Left ventricle myocardium superior (tissue), 1 donor: ENCODE measurements around the gene FRRS1. TPM values are rescaled to one million over a fixed set of nuclear protein-coding genes. Genes with fewer than 3 reads are reported as not detected.
A peak's percentile ranks its signal among the peaks of the same experiment; 100 is the strongest.

Experiments used
- ATAC-seq: fragments of 200-7000 bp; cut with Tn5 transposase; one replicate; pipeline ENCODE4 v1.9.1; 2020; ENCODE audit warnings: mild to moderate bottlenecking, moderate library complexity
- DNase-seq: peaks from one replicate; pipeline ENCODE4 v3.0.0-alpha.2; 2020
- intact Hi-C: fragments of 100-400 bp; cut with micrococcal nuclease; formaldehyde crosslinking; loops from one replicate; pipeline ENCODE4 v1.11.0; 2022
- total RNA-seq: library from RNA; stranded (reverse); fragmentation: NEBNext Ultra II Directional; extraction: Animal tissue kit (Norgen Biotek cat#: 25700); gene quantifications from one replicate; pipeline ENCODE4 v1.2.1, GENCODE V29; 2021
- donor health status: DM: no; HTN: yes; CAD: no; lungs with severe emphysema.

The FRRS1 gene
- total RNA-seq, 1 donor from 2014 or later, result 3.3 TPM

- intact Hi-C loops, result no loop called here
- ATAC-seq, result no peak
- DNase-seq, result no peak
Observed at GRCh38 chr1:99740141-99740540, 26.3 kb downstream of the FRRS1 start.

- intact Hi-C loops, result no loop called here
- DNase-seq (no peak), ATAC-seq (no peak)
Observed at GRCh38 chr1:99738858-99739465, 27.5 kb downstream of the FRRS1 start.

GRCh38 chr1:99737016-99737415, 29.4 kb downstream of the FRRS1 start:
- ATAC-seq (peak; percentile 81), DNase-seq (no peak)

GRCh38 chr1:99735852-99736251, 30.6 kb downstream of the FRRS1 start:
- no peak for DNase-seq
- no peak for ATAC-seq
- intact Hi-C loops, result no loop called here

More at GRCh38 chr1:99737016-99737415, 29.4 kb downstream of the FRRS1 start:
- intact Hi-C loops, result no loop called here

- ATAC-seq (no peak), DNase-seq (no peak)
- intact Hi-C loops, result no loop called here
Observed at GRCh38 chr1:99731384-99731783, 35.1 kb downstream of the FRRS1 start.

GRCh38 chr1:99728494-99729235, 37.8 kb downstream of the FRRS1 start:
- no peak for DNase-seq
- intact Hi-C loops, result no loop called here
- ATAC-seq, result peak; percentile 87

- DNase-seq (no peak), ATAC-seq (peak; percentile 58)
- intact Hi-C loops, result no loop called here
Observed at GRCh38 chr1:99727575-99728185, 38.8 kb downstream of the FRRS1 start.

GRCh38 chr1:99726818-99727217, 39.6 kb downstream of the FRRS1 start:
- ATAC-seq (no peak), DNase-seq (no peak)
- intact Hi-C loops, result no loop called here

GRCh38 chr1:99726407-99726806, 40.0 kb downstream of the FRRS1 start:
- DNase-seq, result no peak
- ATAC-seq, result no peak
- intact Hi-C loops, result no loop called here

- intact Hi-C loops, result no loop called here
- DNase-seq (no peak), ATAC-seq (no peak)
Observed at GRCh38 chr1:99725996-99726395, 40.4 kb downstream of the FRRS1 start.

- no peak for ATAC-seq
- no peak for DNase-seq
- intact Hi-C loops, result no loop called here
Observed at GRCh38 chr1:99723251-99723650, 43.2 kb downstream of the FRRS1 start.

- ATAC-seq, result no peak
- intact Hi-C loops, result no loop called here
- DNase-seq, result no peak
Observed at GRCh38 chr1:99717005-99717404, 49.4 kb downstream of the FRRS1 start.

GRCh38 chr1:99713006-99713405, 53.4 kb downstream of the FRRS1 start:
- ATAC-seq (no peak), DNase-seq (no peak)
- intact Hi-C loops, result no loop called here

- no peak for DNase-seq
- ATAC-seq, result no peak
- intact Hi-C loops, result no loop called here
Observed at GRCh38 chr1:99710994-99711393, 55.4 kb downstream of the FRRS1 start.

GRCh38 chr1:99707535-99708142, 58.8 kb downstream of the FRRS1 start:
- ATAC-seq (peak; percentile 70), DNase-seq (peak; percentile 69)
- intact Hi-C loops, result loop anchor here (5.0 to 10.0 kb wide), 2 partner anchors 223 to 525 kb away; no protein-coding TSS in a partner anchor

GRCh38 chr1:99705385-99705784, 61.0 kb downstream of the FRRS1 start:
- no peak for ATAC-seq
- intact Hi-C loops, result loop anchor here (5.0 to 10.0 kb wide), 2 partner anchors 221 to 523 kb away; no protein-coding TSS in a partner anchor
- DNase-seq, result no peak

- ATAC-seq, result peak; percentile 17
- DNase-seq, result peak; percentile 31
- intact Hi-C loops, result loop anchor here (10.0 kb wide), 1 partner anchor 220 kb away; no protein-coding TSS in a partner anchor
Observed at GRCh38 chr1:99704356-99704816, 62.0 kb downstream of the FRRS1 start.

GRCh38 chr1:99702221-99702620, 64.2 kb downstream of the FRRS1 start:
- intact Hi-C loops, result loop anchor here (10.0 kb wide), 1 partner anchor 217 kb away; no protein-coding TSS in a partner anchor
- ATAC-seq, result no peak
- no peak for DNase-seq

- no peak for DNase-seq
- no peak for ATAC-seq
- intact Hi-C loops, result loop anchor here (10.0 kb wide), 1 partner anchor 215 kb away; no protein-coding TSS in a partner anchor
Observed at GRCh38 chr1:99700020-99700419, 66.4 kb downstream of the FRRS1 start.

GRCh38 chr1:99697580-99697979, 68.9 kb downstream of the FRRS1 start:
- intact Hi-C loops, result no loop called here
- DNase-seq (no peak), ATAC-seq (no peak)
